Omental fat pad (tissue), 4 donors: ENCODE results near the gene GPHA2. TPM values are rescaled to one million over a fixed set of nuclear protein-coding genes. Genes with fewer than 3 reads are reported as not detected.

Experiments used
- ATAC-seq: fragments of 150-250 bp; one replicate; pipeline ENCODE4 v1.9.1; 2016; ENCODE audit warnings: mild to moderate bottlenecking, moderate library complexity; ENCODE audit not compliant: low FRiP score
- DNase-seq: peaks from one replicate; pipeline ENCODE4 v3.0.0-alpha.2; 2019; ENCODE audit warnings: low spot score
- total RNA-seq, 4 donors: library from RNA; depleted of rRNA; stranded (reverse); fragments of >200 nt; gene quantifications; one replicate each; pipeline ENCODE4 v1.1.0, GENCODE V29; 2016
- TF ChIP-seq, protein P1 (sequence below), 3 donors: fragments of 450-650 bp; IDR thresholded peaks; one replicate each; pipeline ENCODE4 v1.5.1; 2016 to 2017; ENCODE audit warnings: antibody characterized with exemption in 3 of 3, mild to moderate bottlenecking in 3 of 3, moderate library complexity in 2 of 3

Gene GPHA2
- total RNA-seq, 4 donors from 2014 or later, result not detected

- TF ChIP-seq, protein P1, sequence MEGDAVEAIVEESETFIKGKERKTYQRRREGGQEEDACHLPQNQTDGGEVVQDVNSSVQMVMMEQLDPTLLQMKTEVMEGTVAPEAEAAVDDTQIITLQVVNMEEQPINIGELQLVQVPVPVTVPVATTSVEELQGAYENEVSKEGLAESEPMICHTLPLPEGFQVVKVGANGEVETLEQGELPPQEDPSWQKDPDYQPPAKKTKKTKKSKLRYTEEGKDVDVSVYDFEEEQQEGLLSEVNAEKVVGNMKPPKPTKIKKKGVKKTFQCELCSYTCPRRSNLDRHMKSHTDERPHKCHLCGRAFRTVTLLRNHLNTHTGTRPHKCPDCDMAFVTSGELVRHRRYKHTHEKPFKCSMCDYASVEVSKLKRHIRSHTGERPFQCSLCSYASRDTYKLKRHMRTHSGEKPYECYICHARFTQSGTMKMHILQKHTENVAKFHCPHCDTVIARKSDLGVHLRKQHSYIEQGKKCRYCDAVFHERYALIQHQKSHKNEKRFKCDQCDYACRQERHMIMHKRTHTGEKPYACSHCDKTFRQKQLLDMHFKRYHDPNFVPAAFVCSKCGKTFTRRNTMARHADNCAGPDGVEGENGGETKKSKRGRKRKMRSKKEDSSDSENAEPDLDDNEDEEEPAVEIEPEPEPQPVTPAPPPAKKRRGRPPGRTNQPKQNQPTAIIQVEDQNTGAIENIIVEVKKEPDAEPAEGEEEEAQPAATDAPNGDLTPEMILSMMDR (IDR thresholded peaks at IDR 0.05), result no peak
These were observed 43.3 kb downstream of the GPHA2 start for GRCh38 chr11:64892411-64892831.

DNA sequence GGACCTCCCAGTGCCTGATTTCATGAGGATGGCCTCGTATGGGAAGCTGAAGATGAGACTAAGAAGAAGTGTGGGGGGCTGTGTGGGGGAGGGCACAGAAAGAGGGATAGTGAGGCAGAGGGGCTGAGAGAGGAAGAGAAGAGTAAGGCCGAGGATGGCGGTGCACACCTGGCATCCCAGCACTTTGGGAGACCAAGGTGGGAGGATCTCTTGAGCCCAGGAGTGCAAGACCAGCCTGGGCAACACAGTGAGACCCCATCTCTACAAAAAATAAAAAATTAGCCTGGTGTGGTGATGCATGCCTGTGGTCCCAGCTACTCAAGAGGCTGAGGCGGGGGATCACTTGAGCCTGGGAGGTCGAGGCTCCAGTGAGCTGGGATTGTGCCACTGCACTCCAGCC is 43.8 kb downstream of the GPHA2 start:
- TF ChIP-seq, protein P1 (IDR thresholded peaks at IDR 0.05), result no peak
- DNase-seq (no peak), ATAC-seq (no peak)

More at GRCh38 chr11:64892411-64892831, 43.3 kb downstream of the GPHA2 start:
- ATAC-seq (no peak), DNase-seq (no peak)

DNA sequence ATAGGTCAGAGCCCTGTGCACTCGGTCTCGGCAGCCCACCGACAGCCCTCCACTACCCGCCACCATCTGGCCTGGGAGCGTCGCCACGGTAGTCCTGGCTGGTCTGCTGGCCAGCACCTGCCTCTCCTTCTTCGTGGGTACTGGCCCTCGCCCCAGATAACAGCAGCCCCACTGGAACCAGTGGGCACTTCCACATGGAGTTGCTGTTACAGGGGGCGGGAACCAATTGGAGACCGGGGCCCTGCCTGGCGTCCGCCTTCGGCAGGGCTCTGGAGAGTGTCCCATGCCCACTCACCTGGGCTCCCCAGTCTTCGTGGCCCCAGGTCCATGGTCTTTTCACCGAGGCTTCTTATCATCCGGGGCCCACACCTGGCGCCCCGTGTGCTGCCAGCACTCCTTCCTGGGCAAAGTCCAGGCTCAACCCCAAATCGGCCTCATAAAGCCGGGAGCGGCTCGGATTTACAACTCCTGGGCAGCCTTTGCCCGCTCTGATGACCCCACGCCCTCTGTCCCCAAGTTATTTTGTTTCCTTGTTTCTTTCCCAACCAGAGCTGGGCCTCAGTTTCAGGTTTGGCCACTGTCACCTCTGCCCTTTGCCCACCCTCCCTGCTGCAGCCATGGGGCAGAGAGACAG is 44.4 kb downstream of the GPHA2 start:
- TF ChIP-seq, protein P1 (IDR thresholded peaks at IDR 0.05), result no peak
- ATAC-seq (no peak), DNase-seq (no peak)

GRCh38 chr11:64890522-64890939 is 45.2 kb downstream of the GPHA2 start:
- DNase-seq (no peak), ATAC-seq (no peak)
- TF ChIP-seq, protein P1 (IDR thresholded peaks at IDR 0.05), result no peak

DNA sequence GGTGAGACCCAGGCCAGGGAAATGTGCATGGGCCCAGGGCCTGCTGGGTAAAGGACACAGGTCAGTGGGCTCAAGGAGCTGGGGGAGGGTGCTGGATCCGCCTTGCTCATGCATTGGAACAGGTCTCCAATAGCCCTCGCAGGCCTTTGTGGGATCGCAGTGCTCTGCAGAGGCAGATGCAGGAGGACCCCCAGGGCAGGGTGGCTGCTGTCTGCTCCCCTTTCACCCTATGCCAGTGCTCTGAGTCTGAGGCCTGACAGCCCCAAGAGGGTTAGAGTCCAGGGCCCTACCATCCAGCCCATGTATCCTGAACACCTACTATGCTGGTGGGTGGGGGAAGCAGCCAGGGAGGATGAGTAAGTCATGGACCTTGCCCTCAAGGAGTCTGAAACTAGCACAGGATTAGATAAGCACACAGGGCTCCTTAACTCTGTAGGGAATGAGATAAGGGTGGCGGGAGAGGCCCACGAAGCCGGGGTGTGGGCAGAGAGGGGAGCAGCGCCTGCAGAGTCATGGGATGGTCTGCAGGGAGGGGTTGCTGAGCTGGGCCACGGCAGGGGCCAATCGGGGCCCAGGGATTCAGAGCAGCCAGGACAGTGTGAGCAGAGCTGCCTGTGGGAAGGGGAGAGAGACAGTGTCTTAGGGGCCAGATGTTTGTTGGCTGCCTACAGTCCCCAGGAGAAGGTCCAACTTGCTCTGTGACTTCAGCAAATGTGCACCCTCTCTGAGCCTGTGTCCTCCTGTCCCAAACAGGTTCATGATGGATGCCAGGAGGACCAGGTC is 46.8 kb downstream of the GPHA2 start:
- DNase-seq, result no peak
- TF ChIP-seq, protein P1 (IDR thresholded peaks at IDR 0.05), result no peak
- ATAC-seq, result peak; percentile 17

- DNase-seq (no peak), ATAC-seq (no peak)
- TF ChIP-seq, protein P1 (IDR thresholded peaks at IDR 0.05), result no peak
These were observed 47.3 kb downstream of the GPHA2 start for GRCh38 chr11:64888406-64888728.
